Left forelimb (tissue), 1 donor: ENCODE results near the gene LLCFC1.
"Not testable (repeated sequence)": the region's sequence is repeated elsewhere in the genome, so short reads cannot be mapped to it uniquely, and the experiment has no call there.

Experiments
- DNase-seq: peaks from one replicate; pipeline ENCODE4 v3.0.0-alpha.2; 2018; ENCODE audit warnings: low spot score

LLCFC1 gene

DNA sequence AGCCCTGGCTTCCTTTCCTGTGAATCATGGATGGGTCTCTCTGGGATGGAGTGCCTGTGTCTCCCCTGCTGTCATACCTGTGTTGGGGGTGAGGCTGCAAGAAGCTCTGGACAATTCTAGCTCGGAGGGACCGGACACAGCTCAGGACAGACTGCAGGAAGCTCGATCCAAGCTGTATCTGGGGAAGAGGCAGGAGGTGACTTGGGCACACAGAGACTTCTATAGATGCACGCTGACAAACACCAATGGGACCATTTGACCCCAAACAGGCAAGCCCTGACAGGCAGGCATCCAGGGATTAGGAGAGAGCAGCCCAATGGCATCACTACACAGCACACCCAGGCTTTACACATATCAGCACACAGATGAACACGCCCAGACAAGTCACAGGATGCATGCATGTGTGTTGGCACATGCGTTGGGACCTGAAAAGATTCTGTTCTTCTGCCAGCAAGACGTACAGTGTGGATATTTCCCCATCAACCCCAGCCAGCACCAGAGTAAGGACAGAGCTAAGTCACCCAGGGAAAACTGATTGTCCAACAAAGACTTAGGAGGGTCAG, 4.5 kb downstream of the LLCFC1 start:
- no peak for DNase-seq

DNA sequence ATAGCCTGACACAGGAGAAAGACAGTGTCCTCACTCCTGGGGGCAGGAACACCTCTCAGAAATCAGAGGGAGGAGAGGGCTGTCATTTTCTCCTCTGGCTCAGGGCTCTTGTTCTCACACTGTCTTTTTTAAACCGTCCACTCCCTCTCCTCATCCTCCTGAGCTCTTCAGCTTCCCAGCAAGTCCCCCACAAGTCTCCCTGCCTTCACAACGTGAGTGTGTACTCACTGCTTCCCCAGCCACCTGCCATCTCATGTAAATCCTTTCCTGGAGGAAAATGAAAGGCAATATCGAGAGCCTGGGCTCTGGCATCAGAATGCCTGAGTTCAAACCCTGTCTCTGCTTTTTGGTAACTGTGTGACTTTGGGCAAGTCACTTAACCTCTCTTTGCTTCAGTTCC, 5.7 kb downstream of the LLCFC1 start:
- no peak for DNase-seq

DNA sequence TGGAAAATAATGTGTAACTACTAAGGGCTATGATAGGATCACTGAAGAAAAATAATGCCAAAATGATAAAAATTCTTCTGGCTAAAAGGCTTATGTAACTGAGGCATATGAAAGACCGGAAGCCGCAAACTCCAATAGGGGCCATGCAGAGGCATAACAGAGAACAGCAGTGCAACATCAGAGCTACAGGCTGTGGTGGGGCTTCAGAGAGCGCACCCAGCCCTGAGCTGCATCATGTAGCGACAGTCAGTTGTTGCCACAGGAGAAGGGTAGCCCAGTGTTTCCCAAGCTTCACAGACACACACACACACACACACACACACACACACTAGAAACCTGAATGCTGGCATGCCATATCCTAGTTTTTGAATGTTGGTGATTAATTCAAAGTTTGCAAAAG, 9.3 kb downstream of the LLCFC1 start:
- no peak for DNase-seq

DNA sequence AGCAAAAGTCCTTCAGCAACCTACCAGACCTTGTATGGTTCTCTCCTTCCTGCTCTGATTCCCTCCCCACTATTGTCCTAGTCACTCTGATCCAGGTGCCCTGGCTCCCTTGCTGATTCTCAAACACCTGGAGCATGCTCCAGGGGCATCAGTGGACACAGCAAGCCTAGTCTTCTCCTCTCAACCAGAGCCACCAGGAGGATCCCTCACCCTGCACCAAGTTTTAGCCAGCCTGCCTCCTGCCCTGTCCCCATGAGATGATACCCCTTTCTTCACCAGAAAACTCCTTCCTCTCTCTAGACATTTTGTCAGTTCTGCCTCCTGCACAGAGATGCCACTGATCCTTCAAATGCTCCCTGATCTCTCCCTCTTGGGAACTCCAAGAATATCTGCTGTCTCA, 11.0 kb downstream of the LLCFC1 start:
- no peak for DNase-seq

DNA sequence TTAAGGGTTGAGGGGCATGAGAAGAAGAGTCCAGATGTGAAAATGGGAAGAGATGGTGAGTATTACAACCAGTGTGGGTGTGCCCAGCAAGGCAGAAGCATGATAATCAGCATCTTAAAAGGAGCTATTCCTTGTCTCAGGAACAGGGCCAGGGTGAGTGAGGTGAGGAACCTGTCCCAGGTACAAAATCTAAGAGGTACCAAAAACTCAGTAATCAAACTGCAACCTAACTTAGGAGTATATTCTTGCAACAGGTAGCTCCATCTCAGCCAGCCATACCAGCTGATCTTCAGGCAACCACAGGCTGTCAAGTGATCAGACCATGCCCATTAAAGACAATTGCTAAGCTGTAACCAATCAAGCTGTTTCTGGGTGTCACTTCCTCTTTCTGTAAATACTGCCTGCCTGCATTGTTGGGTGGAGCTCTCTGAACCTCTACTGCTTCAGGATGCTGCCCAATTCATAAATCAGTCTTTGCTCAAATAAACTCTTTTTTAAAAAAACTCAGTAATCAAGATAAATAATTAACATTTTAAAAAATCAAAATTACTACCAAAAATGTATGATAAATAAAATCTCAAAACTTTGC, 15.5 kb downstream of the LLCFC1 start:
- no peak for DNase-seq

DNA sequence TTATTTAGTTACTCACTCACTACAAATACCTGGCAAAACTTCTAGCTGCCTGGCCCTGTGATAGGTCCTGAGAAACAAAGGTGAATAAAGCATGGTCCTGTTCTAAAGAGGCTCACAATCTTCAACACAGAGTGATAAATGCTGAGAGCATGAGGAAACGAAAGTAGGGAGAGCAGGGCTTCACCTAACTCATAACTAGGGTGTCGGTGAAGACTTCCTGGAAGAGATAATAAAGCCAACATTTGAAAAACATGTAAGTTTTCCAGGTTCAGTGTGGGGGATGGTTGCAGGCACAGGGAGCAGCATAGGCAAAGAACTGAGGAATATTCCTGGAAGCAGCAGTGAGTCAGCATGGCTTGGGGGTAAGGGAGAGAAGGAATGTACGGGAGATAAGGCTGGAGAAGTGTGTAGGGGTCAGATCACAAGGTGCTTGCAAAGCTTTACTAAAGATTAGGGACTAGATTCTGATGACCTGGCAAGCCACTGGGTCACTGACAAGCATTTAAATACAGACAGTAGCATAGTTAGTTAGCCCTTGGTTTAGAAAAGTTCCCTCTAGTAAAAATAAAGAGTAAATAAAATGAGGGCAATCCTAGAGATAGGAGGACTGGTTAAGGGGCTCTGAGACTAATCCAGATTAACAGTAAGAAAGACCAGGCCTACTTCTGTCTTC, 17.8 kb downstream of the LLCFC1 start:
- DNase-seq = no peak

DNA sequence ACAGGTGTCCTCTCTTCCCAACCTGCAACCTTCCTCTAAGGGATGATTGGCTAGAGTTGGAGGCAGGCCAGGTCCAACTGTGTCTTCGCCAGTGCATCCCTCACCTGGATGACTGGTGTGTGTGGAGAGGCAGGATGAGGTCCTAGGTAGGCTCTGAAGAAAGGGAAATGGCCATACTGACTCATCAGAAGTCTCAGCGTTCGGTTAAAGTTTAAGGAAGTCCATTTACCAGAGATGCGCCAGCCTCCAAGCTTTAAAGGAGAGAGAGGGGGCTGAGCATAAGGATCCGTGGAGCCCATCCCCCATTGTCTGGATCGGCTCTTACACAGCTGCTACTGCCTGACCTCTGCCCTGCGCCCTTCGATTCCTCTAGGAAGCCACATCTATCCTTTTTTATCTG, 18.4 kb downstream of the LLCFC1 start:
- DNase-seq = no peak

DNA sequence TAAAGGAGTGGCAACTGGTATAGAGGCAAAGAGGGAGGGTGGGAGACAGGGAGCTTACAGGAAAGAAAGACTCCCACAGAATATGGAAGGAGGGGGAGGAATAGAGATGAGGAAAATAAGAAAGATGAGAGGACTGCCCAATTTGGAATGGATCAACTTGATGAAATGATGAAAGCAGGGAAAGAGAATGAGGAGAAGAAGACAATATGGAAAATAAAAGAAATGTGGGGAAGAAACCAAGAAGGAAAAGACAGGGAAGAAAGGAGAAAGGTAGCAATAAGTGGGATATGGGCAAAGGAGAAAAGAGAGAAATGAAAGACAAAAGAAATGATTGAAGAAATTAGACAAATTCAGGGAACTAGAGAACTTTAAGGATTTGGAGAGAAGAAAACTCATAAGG, 19.9 kb downstream of the LLCFC1 start:
- DNase-seq = no peak

DNA sequence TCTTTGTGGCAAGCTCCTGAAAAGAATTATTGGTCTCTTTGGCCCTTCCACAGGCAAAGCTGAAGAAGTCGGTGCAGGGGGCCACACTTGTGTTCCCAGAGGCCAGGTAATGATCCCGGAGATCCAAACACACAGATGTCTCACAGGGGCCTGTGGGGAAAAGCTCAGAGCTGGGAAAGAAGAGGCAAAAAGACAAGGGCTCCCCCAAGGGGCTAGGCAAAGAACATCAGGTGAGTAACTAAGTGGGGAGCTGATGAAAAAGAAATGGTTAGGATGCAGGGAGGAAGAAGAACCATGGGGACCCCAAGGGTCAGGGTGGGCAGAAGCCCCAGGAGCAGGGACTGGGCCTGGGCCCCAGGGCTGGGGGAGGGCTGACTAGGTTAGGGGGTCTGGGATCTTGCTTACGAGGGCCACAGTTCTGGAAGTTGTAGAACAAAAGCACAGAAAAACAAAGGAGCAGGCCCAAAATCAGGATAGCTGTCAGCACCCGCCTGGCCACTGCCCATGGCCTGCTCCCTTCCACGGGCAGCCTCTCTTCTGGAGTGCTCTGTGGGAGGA, 21.8 kb downstream of the LLCFC1 start:
- no peak for DNase-seq

DNA sequence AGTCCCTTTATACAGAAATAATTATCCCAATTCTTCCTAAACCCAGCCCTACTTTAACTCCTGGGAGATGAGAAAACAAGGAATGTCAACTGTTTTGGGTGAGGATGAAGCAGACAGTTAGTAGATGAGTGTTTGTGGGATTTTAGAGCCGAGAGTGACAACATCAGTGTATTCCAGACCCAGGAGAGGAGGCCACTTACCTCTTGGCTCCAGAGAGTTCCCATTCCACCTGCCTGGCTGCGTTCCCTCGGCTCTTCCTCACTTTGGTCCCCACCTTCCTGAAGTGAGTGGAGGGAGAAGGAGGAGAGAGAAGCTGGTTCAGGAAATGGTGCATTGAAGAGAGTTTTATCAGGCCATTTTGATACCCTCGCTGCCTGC, 22.3 kb downstream of the LLCFC1 start:
- DNase-seq = no peak

DNA sequence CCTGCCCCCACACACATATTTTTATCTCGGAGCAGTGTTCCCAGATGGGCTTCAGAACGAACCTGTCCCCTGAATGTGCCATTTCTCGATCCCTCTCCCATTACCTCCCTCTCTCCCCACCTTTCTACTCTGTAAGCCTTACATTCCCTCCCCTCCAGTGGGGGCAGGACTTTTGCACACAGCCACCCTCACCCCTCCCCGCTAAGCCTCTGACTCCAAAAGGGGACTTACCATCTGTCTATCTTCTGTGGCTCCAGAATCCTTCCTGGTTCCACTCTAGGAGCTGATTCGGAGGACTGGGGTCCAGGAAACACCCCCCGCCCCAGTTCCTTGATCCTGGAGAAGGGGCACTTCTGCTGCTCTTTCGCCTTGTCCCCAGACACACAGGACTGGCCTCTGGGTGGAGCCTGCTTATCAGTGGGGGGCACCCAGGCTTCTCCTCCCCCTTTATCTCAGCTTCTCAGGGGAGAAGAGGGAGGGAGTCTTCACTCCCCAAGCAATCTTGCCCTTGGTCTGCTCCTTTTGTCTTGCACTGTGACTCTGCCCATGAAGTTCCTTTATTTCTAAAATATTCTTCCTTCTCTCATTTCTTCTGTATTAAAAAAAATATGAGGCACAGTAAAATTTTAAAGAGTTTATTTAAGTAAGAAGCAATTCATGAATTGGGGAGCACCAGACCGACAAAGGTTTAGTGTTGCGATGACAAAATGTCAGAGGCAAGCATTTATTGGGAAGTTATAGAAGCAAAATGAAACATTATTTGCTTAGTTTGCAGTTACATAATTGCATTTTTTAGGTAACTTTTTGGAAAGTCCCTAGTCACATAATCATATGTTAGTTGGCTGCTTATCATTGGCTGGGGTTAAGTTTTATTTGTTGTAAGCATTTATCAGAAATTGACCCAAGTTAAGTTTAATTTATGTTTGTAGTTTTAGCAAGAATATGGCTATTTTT, 23.0 kb downstream of the LLCFC1 start, which contains the start of gene KEL:
Gene KEL (minus strand): TSS at position 391 of the 954 bp plus-strand sequence. CDS start 157 bp downstream, at position 234.
- DNase-seq = no peak

DNA sequence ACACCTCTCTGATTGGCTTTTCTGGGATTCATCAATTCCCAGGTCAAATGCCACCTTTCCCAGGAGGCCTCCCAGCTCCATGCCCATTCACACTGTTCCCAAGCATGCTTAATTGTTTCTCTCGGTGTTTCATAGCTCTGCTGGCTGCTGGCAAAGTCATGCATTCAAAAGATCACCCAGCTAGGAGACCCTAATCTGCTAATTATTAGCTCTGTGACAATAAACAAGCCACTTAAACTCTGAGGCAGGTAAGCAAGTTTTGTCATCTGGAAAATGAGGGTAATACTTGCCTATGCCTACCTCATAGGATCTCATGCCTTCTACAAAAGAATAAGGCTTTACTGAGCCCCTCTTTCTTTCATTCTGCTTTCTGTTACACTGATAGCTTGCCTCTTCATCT, 23.7 kb downstream of the LLCFC1 start:
- no peak for DNase-seq

DNA sequence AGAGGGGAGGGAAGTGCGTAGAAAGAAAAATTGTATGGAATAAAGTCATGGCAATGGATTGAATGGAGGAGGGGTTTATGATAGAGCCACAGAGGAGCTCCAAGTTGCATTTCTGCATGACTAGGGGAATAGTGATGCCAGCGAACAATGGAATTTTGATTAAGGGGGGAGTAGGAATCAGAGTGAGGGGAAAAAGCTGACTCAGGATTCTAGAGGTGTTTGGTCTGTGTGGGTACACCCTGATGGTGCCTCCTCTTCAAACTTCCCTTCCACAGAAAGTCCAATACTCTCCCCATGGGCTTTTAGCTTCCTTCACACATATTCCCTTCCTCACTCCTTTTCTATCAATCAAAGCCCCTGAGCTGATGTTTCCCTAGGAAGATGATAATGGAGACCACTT, 24.7 kb downstream of the LLCFC1 start:
- no peak for DNase-seq

DNA sequence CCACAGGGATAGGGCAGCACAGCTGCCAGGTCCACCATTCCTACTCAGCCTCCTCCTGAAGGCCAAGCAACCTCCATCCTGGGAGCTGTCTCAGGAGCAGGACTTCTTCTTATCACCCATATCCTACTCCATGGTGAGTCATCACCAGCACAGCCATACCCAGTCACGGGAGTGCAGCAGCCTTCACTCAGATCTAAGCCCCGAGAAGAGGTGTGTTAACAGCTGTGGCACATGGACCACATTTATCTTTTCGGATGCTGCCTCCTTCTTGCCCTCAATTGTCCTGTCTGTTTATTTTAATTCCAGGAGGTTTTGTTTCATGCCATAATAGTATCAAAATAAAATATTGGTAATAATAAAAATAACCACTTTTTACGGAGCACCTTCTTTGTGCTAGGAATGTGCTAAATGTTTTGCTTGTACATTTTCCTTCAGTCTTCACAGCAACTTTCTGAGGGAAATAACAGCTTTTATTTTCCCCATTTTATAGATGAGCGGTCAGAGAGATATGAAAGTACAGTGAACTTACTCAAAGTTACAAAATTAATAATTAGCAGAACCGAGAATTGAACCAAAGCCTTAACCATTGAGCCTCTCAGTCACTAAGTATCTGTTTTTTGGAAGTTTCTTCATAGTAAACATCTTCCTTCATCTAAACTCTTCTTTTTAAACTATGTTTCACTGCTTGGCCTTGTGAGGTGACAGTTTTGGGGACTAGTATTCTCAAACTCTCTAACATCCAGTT, 25.4 kb downstream of the LLCFC1 start:
- no peak for DNase-seq

DNA sequence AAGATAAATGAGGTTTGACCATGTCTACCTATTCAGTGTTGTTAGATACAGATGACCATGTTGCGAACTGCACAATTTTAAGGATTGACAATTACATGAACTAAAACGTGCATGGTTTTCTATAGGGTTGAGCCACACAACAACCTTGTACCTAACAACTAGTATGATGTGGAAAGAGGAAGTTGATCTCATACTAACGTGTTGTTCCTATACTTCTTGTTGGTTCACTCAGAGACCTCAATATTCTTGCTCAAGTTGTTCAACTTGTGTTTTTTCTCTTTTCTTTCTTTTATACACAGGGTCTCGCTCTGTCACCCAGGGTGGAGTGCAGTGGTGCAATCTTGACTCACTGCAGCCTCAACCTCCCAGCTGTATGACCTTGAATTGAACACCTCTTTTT, 28.9 kb downstream of the LLCFC1 start:
- no peak for DNase-seq

DNA sequence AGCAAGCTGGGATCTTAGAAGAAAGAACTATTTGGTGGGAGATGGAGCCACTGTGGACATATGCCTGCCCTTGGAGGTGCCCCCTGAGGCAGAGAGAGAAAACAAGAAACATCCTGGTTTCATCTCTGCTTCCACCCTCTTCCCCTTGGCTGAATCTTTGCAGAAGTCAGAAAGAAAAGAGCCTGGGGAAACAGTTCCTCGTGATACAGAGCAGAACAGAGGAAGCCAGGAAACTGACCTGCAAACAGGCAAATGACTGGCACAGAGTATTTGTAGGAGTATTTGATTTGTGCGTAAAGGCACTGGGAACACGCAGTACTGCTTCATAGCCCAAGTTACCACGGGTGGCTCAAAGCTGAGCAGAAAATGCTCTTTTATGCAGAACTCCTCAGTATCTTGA, 29.9 kb downstream of the LLCFC1 start:
- no peak for DNase-seq

DNA sequence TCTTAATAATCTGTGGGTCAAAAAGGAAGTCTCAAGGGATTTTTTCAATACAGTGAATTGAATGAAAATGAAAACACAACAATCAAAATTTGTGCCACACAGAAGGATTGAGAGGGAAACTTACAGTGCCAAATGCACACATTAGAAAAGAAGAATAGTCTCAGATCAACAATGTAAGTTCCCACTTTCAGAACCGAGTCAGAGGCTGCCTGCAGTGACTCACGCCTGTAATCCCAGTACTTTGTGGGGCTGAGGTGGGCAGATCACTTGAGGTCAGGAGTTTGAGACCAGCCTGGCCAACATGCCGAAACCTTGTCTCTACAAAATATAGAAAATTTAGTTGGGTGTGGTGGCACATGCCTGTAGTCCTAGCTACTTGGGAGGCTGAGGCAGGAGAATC, 35.3 kb downstream of the LLCFC1 start:
- no peak for DNase-seq

DNA sequence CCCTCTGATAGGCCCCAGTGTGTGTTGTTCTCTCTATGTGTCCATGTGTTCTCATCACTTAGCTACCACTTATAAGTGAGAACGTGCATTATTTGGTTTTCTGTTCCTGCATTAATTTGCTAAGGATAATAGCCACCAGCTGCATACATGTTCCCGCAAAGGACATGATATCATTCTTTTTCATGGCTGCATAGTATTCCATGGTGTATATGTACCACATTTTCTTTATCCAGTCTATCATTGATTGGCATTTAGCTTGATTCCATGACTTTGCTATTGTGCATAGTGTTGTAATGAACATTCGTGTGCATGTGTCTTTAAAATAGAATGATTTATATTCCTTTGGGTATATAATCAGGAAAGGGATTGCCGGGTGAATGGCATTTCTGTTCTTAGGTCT, 39.1 kb downstream of the LLCFC1 start:
- DNase-seq = not testable (repeated sequence)

DNA sequence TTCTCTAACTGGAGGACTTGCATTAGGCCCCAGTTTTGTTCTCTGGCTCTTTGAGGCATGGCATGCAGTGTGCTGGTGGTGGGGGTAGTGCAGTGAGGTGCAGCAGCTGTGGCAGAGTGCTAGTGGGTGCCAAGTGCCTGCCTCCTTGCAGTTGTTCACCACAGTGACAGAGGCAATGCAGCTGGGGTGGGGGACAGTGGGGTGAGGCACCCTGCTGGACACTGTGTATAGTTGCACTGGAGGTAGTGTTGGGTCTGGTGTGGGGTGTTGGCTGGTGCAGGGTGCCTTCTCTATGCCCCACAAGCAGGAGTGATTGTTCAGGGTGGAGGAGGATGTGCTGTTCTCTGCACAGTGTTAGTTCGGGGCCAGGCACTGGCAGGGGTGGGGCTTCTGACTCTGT, 44.5 kb downstream of the LLCFC1 start:
- no peak for DNase-seq

DNA sequence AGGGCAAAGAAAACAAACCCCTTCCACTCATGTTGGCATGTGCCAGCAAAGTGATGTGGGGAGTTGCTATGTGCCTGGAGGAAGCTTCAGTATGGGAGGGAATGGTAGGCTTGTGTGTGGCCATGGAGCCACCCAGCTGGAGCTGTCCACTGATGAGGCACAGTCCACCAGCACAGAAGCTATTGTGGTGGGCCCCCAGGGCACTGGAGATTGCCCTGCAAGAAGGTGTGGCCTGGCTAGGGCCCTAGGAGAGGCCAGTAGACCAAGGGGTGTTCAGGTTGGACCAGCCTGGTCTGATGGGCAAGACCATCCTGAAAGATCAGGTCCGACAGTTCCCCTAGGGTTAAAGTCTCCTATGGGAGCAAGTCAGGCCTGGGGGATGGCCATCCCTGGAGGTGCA, 45.0 kb downstream of the LLCFC1 start:
- DNase-seq = no peak
